G401.6 (cell line): ENCODE data around the gene RPL35.
"Not testable (repeated sequence)": the region's sequence is repeated elsewhere in the genome, so short reads cannot be mapped to it uniquely, and the experiment has no call there.

Source experiments
- FAIRE-seq: peaks from 2 replicates; lab custom pipeline; 2012; peaks lifted over from hg19 to GRCh38; lab: Jason Lieb, UNC

RPL35 gene

DNA sequence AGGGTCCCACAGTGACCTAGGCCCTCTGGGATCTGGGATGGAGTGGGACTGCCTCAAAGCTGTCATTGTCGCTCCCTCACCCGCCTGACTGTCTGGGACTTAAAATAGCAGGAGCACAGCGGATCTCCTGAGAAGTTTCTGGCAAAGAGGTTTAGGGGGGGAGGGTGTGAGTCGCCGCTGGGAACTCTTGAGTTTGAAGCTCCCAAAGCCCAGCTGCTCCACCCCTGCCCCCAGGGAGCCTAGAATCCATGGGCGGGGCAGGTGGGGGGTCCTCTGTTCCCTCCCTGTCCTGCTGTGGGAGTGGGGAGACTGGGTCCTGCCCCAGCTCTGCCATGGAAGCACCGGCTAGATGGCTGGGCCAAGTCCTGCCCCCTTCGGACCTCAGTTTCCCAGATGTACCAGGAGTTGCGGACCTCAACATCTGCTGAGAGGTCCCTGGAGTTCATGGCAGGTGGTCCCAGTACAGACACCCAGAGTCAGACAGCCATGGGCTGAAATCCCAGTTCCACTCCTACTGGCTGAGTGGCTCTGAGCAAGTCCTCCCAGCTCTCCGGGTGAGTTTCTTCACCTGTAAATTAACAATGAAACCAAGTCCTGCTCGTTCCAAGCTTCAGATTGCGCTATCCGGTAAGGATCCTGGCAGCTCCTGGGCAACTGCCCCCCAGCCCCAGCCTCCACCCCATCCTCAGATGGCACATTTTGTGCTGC is 9.5 kb downstream of the RPL35 start:
- FAIRE-seq = no peak

DNA sequence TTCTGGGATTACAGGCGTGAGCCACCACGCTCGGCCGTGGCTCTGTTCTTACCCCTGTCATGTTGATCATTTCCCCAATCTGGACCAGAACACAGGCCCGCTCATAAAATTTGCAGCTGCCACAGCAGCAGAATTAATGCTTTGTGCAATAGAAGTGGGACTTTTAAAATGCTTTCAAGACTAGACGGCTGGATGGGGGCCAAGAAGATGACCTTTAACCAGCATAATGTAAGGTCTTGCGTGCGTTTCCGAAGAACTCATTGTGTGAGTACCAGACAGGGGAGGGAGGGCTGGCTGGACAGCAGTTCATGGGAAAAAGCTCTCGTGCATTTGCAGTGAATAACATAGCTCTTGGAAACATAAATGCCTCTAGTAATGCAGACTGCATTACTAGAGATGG is 12.0 kb downstream of the RPL35 start:
- FAIRE-seq = no peak

DNA sequence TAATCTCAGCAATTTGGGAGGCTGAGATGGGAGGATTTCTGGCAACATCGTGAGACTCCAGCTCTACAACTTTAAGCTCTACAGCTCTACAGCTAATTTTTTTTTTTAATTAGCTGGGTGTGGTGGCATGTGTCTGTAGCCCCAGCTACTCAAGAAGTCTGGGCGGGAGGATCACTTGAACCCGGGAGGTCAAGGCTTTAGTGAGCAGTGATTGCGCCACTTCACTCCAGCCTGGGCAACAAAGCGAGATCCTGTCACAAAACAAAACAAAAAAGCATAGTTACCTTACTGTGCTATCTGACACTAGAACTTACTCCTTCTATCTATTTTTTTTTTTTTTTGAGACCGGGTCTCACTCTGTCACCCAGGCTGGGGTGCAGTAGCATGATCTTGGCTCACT is 14.8 kb downstream of the RPL35 start:
- FAIRE-seq = no peak

DNA sequence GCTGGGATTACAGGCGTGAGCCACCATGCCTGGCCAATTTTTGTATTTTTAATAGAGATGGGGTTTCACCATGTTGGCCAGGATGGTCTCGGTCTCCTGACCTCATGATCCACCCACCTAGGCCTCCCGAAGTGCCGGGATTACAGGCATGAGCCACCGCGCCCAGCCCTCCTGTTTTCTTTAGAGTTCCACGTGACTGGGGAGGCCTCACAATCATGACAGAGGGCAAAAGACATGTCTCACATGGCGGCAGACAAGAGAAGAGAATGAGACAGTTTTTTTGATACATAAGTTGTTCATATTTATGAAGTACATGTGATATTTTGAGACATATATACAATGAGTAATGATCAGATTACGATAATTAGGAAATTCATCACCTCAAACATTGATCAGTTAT is 15.3 kb downstream of the RPL35 start:
- not testable (repeated sequence) for FAIRE-seq

DNA sequence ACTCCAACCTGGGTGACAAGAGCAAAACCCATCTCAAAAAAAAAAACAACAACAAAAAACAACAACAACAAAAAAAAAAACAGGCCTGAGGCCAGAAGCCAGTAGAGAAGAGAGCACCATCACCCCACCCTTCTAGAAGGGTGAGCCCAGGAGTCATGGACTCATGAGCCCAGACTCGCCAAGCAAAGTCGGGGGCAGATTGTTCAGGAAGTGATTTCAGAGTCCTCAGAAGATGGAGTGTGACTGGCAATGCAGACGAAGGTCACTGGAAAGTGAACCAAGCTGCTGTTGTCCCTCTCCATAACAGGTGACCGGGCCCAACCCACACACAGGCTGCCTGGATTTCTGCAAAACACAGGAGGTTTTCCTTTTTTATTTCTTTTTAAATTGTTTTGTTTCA is 17.5 kb downstream of the RPL35 start:
- no peak for FAIRE-seq

DNA sequence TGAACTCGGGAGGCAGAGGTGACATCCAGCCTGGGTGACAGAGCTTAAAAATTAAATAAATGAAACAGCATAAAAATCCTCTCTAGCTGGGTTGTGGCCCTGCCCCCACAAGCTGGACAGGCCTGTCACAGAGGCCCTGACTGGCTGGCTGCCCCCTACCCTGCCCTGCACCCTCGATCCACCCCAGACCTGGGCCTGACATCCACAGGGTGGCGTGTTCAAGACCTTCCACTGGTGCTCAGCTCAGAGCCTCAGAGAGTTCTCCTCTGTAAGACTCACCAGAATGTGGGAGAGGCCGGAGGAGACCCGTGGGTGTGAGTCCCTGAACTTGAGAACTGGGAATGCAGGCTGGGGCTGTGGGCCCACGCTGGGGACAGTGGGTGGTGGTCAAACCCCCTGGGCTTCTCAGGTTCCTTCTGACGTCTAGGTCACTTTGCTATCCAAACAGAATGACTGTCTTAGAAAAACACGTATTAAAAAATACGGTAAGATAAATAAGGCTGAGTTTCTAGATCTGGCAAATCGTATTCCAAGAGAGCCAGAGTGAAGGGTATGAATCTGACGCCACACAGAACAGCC is 18.2 kb downstream of the RPL35 start:
- FAIRE-seq = no peak

DNA sequence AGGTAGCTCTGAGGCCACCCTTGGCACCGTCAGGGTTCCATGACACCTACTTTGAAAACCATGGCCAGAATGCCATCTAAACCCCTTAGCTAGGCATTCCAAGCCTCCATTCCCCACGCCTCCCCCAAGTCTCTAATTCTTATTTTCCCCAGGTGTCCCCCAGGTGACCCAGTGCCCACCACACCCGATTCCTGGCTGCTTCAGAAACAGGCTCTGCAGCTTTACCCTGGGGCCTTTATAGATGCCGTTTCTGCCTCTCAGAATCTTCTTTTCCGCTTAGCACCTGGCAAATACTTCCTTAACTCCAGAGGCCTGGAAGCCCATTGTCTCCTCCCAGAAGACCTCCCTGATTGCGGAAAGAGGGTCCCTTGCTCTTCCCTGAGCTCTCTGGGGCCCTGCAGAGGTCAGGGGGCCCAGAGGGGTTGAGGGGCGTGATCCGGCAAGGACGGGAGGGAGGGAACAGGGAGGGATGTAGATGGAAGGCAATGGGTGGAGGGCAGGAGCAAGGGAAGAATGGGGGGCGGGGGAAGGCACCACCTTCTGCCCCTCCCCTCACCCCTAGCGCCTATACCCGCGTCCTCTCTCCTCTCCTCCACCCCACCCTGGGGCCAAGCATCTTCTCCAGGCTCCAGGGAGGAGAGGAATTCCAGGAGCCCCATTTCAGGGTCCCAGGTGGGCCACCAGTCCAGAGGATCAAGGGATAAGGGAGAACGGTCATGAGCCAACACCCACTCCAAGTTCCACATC is 20.5 kb downstream of the RPL35 start:
- FAIRE-seq = no peak

DNA sequence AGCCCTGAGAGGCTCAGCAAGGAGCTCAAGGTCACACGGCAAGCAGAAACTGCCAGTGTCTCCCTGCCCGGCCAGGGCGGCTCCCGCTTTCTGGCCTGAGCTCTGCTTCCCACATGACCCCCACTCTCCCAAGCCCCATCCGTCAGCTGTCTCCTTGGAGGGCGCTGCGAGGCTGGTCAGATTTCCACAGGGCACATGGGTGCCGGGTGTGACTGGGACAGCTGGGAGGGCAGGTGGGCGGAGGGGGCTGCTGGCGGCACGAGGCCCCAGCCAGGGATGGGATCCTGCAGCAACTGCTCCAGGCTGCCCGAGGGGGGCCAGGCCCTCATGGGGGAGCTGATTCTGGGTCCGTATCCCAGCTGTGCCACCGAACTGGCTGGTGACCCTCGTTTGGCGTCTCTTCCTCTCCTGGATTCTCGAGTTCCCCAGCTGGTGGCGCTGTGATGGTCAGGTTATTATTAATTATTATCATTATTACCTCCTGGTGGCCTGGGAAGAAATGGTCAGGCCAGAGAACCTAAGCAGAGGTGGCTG is 21.4 kb downstream of the RPL35 start:
- FAIRE-seq = no peak

DNA sequence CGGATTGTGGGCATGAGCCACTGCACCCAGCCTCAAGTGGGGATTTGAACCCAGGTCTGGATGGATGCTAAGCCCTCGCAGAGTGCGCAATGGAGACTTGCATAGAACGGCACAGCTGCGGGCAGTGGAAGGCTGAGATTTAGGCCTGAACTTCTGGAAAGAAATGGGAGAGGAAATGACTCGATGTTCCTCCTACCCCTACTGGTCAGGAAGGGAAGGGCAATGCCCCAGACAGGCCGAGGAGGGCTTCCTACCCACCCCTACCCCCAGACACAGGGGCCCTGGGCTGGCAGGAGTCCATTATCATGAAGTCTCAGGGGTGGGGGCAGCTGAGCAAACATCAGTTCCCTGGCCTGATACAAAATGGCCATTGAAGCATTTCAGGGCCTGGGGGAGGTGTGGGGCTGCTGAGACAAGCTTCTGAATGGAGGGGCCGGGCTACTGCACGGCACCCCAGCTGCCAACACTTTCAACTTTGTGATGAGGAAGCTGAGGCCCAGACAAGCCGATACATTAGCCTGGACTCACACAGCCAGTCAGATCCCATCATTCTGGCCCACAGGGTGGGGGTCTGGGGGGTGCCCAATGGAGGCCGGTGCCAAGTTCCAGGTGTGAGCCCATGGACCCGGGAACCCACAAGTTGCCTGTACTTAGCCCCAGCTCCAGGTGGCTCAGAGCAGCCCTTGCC is 22.0 kb downstream of the RPL35 start:
- no peak for FAIRE-seq

DNA sequence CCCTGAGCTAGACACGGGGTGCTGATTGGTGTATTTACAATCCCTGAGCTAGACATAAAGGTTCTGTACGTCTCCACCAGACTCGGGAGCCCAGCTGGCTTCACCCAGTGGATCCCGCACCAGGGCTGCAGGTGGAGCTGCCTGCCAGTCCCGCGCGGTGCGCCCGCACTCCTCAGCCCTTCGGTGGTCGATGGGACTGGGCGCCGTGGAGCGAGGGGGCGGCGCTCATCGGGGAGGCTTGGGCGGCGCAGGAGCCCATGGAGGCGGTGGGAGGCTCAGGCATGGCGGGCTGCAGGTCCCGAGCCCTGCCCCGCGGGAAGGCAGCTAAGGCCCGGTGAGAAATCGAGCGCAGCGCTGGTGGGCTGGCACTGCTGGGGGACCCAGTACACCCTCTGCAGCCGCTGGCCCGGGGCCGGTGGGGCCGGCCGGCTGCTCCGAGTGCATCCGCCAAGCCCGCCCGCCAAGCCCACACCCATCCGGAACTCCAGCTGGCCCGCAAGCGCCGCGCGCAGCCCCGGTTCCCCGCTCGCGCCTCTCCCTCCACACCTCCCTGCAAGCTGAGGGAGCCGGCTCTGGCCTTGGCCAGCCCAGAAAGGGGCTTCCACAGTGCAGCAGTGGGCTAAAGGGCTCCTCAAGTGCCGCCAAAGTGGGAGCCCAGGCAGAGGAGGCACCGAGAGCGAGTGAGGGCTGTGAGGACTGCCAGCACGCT is 23.0 kb downstream of the RPL35 start:
- not testable (repeated sequence) for FAIRE-seq

DNA sequence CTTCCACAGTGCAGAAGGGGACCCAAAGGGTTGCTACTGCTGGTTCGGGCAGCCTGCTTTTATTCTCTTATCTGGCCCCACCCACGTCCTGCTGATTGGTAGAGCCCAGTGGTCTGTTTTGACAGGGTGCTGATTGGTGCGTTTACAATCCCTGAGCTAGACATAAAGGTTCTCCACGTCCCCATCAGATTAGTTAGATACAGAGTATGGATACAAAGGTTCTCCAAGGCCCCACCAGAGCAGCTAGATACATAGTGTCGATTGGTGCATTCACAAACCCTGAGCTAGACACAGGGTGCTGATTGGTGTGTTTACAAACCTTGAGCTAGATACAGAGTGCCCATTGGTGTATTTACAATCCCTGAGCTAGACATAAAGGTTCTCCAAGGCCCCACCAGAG is 23.6 kb downstream of the RPL35 start:
- FAIRE-seq = not testable (repeated sequence)

DNA sequence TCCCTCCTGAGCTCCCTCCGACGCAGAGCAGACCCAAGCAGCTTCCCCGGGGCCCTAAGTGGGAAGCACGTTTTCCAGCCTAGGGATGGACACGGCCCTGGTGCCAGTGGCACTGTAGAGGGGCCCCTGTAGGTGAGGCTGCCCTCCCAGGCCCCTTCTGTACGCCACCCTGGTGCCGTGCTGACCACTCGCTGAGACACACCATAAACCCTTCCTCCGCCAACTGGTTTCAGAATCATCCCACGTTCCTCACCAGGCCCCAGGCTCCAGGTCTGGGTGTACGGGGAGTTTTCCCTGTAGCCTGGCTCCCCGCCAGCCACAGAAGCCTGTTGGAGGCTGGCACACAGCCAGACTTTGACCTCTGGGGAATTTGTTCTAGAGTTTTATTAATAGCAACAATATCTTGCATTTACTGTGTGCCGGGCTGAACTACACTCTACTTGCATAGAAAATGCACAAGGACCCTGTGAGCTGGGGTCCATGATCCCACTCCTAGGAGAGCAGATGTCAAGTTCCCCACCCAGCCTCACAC is 26.7 kb downstream of the RPL35 start:
- FAIRE-seq = no peak

DNA sequence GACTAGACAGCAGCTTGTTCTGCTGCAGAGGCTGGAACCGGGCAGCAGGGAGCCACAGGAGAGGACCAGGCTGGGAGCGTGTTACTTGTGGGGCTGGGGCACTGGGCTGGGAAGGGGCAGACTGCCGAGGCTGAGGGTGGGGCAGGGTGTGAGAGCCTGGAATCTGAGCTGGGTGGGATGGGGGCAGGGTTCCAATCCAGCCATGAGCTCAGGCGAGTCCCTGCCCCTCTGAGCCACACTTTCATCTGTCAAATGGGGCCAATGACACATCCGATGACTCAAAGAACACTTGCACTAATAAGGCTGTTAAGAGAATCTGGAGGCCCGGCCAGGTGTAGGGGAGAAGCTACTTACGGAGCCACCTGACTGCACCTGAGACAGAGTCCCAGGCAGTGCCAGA is 27.2 kb downstream of the RPL35 start:
- no peak for FAIRE-seq

DNA sequence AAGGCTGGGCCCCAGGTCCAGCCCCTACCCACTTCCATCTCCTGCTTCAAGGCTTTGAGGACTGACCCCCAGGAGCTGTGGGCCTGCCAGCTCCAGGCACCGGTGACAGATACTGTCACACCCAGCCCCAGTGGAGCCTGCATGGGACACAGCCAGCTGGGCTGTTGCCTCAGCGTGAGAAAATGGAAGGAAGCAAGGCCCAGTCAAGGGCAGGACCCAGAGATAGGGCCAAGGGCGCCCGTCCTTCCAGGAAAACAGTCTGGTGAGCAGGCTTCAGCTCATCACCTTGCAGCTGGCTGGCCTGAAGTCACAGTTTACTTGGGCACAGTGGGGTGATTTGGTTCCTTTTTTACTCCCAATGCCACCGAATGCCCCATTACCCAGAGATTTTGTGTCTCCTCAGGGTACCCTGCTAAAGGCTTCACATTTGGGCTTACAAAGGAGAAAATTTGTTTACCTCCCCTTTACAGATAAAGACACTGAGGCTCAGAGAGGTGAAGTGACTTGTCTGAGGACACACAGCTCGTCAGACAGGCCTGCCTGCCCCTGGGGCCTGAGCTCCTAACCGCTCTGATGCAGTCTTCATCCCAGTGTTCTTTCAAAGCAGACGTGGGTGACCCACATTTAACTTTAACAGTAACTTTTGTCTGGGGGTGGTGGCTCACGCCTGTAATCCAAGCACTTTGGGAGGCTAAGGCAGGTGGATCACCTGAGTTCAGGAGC is 30.0 kb downstream of the RPL35 start:
- FAIRE-seq = no peak

DNA sequence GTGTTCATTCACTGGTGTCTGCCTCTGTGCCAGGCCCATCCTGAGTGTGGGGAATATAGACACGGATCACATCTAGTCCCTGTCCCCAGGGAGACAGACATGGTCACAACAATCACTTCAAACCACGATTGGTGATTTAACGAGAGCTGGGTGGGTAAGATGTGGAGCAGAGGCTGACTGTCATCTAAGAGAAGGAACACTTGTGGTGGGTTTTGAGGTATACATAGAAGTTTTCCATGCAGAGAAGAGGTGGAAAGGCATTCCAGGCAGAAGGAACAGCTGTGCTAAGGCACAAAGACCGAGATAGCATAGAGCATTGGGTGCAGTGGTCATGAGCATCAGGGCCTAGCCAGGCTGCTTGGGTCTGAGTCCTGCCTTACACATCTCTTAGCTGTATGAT is 31.2 kb downstream of the RPL35 start:
- FAIRE-seq = no peak

DNA sequence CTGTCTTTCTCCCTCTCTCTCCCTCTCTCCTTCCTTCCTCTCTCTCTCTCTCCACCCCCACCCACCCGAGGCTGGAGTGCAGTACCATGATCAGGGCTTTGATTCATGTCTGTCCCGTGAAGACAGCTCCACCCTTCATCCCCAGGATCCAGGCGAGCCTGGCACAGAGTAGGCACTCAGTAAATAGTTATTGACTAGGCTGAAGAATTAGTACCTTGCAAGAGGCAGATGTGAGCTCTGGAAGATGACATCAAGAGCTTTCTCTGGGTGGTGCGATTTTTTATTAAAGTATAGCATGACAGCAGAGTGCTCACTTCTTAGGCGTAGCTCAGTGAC is 32.5 kb downstream of the RPL35 start:
- no peak for FAIRE-seq

DNA sequence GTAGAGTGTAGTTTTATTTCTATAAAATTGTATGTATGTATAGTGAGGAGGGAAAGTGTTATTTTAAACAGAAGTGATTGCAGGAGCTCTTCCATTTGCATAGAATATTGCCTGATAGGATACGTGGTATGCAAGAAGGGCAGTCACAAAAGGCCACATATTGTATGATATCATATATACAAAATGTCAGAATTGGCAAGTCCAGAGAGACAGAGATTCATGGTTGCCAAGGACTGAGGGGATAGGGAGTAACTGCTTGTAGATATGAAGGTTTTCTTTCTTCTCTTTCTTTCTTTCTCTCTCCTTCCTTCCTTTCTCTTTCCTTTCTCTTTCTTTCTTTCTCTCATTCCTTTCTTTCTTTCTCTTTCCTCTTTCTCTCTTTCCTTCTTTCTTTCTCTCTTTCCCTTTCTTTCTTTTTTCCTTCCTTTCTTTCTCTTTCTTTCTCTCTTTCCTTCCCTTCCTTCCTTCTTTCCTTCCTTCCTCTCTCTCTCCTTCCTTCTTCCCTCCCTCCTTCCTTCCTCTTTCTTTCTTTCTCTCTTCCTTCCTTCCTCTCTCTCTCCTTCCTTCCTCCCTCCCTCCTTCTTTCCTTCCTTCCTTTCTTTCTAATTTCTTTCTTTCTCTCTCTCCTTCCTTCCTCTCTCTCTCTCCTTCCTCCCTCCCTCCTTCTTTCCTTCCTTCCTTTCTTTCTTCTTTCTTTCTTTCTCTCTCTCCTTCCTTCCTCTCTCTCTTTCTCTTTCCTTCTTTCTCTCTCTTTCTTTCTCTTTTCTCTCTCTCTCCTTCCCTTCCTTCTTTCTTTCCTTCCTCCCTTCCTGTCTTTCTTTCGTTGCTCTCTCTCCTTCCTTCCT is 33.0 kb downstream of the RPL35 start:
- no peak for FAIRE-seq

DNA sequence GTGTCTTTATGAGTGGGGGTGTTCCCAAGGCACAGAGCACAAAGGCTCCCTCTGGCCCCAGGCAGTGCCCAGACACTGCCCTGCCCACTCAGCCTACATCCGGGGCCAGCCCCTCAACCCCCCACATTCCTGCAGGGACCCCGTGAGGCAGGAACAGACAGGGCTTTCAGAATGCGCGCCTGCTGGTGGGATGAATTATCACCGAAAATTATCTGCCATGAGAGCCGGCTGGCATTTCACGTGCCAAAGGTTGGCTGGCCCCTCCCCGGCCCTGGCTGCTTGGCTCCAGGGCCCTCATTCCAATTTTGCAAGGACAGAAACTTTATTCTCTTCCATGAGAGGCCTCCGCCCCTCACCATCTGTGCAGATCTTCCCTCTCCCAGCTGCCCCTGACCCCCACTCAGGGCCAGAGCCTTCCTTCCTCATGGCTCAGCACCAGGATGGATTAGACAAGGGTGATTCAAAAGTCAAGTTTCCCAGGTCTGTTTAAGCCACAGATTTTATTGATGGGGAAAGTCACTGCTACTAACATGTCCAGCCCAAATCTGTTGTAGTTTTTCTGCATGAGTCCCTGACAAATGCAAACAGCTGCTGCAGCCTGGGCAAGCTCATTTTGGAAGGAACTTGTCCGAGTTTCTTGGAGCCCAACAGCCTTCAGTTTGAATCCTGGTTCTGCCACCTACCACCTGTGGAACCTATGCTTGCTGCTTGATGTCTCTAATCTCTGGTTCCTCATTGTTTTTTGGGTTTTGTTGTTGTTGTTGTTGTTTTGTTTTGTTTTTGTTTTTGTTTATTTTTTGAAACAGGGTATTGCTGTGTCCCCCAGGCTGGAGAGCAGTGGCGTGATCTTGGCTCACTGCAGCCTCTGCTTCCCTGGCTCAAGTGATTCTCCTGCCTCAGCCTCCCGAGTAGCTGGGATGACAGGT is 40.8 kb downstream of the RPL35 start:
- FAIRE-seq = no peak
